Stromal cell of bone marrow (primary cell): ENCODE data around the gene RETREG3.
"Not testable (repeated sequence)": the region's sequence is repeated elsewhere in the genome, so short reads cannot be mapped to it uniquely, and the experiment has no call there.

Source experiments
- DNase-seq: peaks from one replicate; pipeline ENCODE4 v3.0.0-alpha.2; 2012; ENCODE audit warnings: low read depth

RETREG3 gene

GRCh38 chr17:42609182-42609813, at the start of gene RETREG3, which contains the start of gene TUBG1:
TSS of gene RETREG3 (minus strand) at chr17:42609374. CDS start at chr17:42609324, 50 bp downstream.
TSS of gene TUBG1 (plus strand) at chr17:42609683. CDS start at chr17:42609738, 55 bp downstream.
- peak; percentile 98 for DNase-seq

- DNase-seq, result no peak
These were observed 48.8 kb upstream of the RETREG3 start for GRCh38 chr17:42657824-42658588.

- no peak for DNase-seq
These were observed 46.4 kb upstream of the RETREG3 start for GRCh38 chr17:42655528-42655927.

- peak; percentile 71 for DNase-seq
These were observed 44.3 kb upstream of the RETREG3 start for GRCh38 chr17:42653179-42654124.

- DNase-seq, result no peak
These were observed 42.2 kb upstream of the RETREG3 start for GRCh38 chr17:42651392-42651791.

GRCh38 chr17:42647778-42648177, 38.6 kb upstream of the RETREG3 start:
- no peak for DNase-seq

GRCh38 chr17:42642336-42642735, 33.2 kb upstream of the RETREG3 start:
- no peak for DNase-seq

- DNase-seq, result no peak
These were observed 30.9 kb upstream of the RETREG3 start for GRCh38 chr17:42640121-42640520.

GRCh38 chr17:42639525-42640113, 30.4 kb upstream of the RETREG3 start:
- no peak for DNase-seq

GRCh38 chr17:42632949-42633444, 23.8 kb upstream of the RETREG3 start:
- DNase-seq, result no peak

GRCh38 chr17:42629411-42630009, 20.3 kb upstream of the RETREG3 start:
- DNase-seq, result no peak

- DNase-seq, result not testable (repeated sequence)
These were observed 18.0 kb upstream of the RETREG3 start for GRCh38 chr17:42627032-42627764.

GRCh38 chr17:42623732-42624596, 14.8 kb upstream of the RETREG3 start:
- DNase-seq, result no peak

GRCh38 chr17:42623271-42623670, 14.1 kb upstream of the RETREG3 start:
- no peak for DNase-seq

- DNase-seq, result not testable (repeated sequence)
These were observed 12.8 kb upstream of the RETREG3 start for GRCh38 chr17:42621987-42622386.

GRCh38 chr17:42618442-42619150, 9.4 kb upstream of the RETREG3 start:
- DNase-seq, result no peak

- no peak for DNase-seq
These were observed 8.8 kb upstream of the RETREG3 start for GRCh38 chr17:42617956-42618431.

- DNase-seq, result no peak
These were observed 4.6 kb upstream of the RETREG3 start for GRCh38 chr17:42613699-42614295.
